Pancreas (tissue), 10 donors: ENCODE results near the gene GPC6. TPM values are rescaled to one million over a fixed set of nuclear protein-coding genes. Genes with fewer than 3 reads are reported as not detected.
A peak's percentile ranks its signal among the peaks of the same experiment; 100 is the strongest.

Experiments
- ATAC-seq, 4 donors: fragments of 200-7000 bp; cut with Tn5 transposase; one replicate each; pipeline versions ENCODE4 v1.8.0 to v1.9.1; 2020; ENCODE audit warnings: mild to moderate bottlenecking in 4 of 4, moderate library complexity in 4 of 4
- DNase-seq, 6 donors: peaks; one replicate each; pipeline ENCODE4 v3.0.0-alpha.2; 2020
- FAIRE-seq: peaks from 2 replicates; lab custom pipeline; 2012; peaks lifted over from hg19 to GRCh38; lab: Jason Lieb, UNC
- H3K27ac ChIP-seq, 4 donors: fragments of 200-600 bp; sonication (generic); 1 replicate in 3 of 4; 2 replicates in 1 of 4; pipeline versions ENCODE4 v1.5.0 to v1.8.0; 2020
- H3K27me3 ChIP-seq, 4 donors: fragments of 200-600 bp; one replicate each; pipeline ENCODE4 v1.8.0; 2021
- H3K36me3 ChIP-seq, 3 donors: fragments of 200-600 bp; sonication (generic) in 1 of 3; one replicate each; pipeline versions ENCODE4 v1.5.0 to v1.8.0; 2020 to 2021
- H3K4me1 ChIP-seq, 3 donors: fragments of 200-600 bp; one replicate each; pipeline ENCODE4 v1.8.0; 2021
- H3K4me3 ChIP-seq, 4 donors: fragments of 200-600 bp; sonication (generic) in 2 of 4; one replicate each; pipeline versions ENCODE4 v1.5.0 to v1.8.0; 2020 to 2021
- H3K9me3 ChIP-seq, 4 donors: fragments of 200-600 bp; one replicate each; pipeline ENCODE4 v1.8.0; 2021
- WGBS, 2 donors: extraction: QIAGEN DNeasy Blood & Tissue Kit; methylation state at CpG; one replicate each; pipeline ENCODE4 v1.1.7; 2013; 5-methylcytosine and 5-hydroxymethylcytosine counted together
- intact Hi-C, 3 donors: fragments of 100-400 bp; cut with DNase I; formaldehyde crosslinking; loops; one replicate each; pipeline versions ENCODE4 v1.11.1 to v1.14.2; 2022
- polyA plus RNA-seq, 2 donors: library from polyadenylated mRNA; stranded (reverse); fragments of 200-250 nt; gene quantifications; one replicate each; pipeline ENCODE4 v1.2.3, GENCODE V29; 2013
- total RNA-seq, 6 donors: library from RNA; stranded (reverse); fragmentation: NEBNext Ultra II Directional in 4 of 6; extraction: Animal tissue kit (Norgen Biotek cat#: 25700) in 4 of 6; gene quantifications; one replicate each; pipeline versions ENCODE4 v1.2.1 to v1.2.4, GENCODE V29; 2021 to 2023
- TF ChIP-seq, protein P1 (sequence below), 4 donors: fragments of 200-600 bp; sonication (generic) in 3 of 4; IDR thresholded peaks; one replicate each; pipeline versions ENCODE4 v1.5.0 to v1.8.0; 2021; ENCODE audit warnings: antibody characterized with exemption in 4 of 4
- donor health status: healthy with polysubstance abuse.
- donor health status: DM: no; HTN: no; CAD: no; lungs with moderate emphysema.
- donor health status: DM: no; HTN: no; CAD: no.
- donor health status: control.
- donor health status: control.
- donor health status: Bipolar disorder and iron deficiency.
- donor health status: DM: yes; HTN: yes; CAD: no.
- donor health status: DM: no; HTN: no; CAD: no.
- donor health status: DM: no; HTN: no; CAD: no.
- donor health status: DM: yes; HTN: yes; CAD: no.

The GPC6 gene
- total and polyA plus RNA-seq, 8 donors, result 0.23 to 3.3 (median 1.2) TPM

DNA sequence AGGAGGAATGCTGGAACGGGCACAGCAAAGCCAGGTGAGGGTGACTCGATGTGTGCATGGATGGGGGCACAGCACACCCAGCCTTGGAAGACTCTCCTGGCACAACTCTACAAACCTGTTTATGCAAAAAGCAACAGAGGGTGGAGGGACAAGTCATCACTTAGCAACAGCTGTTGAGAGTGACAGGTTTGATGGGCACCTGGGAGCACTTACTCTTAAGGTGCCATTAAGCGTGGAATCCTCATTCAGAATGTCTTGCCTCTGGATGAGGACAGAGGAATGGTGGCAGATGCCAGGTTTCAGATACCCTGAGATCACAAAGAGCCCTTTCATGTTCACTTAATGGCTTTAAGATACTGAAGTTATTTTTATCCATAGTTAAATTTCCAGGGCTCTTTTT, 1155.9 kb downstream of the GPC6 start:
- Histone ChIP-seq H3K4me3 (no peak overlapping the region), H3K9me3 (no peaks in the 10 kb centered on the region), H3K27ac (no peak overlapping the region), H3K36me3 (no peaks in the 10 kb centered on the region), H3K4me1 (no peaks in the 10 kb centered on the region), H3K27me3 (no peaks in the 10 kb centered on the region)
- no peak for ATAC-seq
- 96% methylated on average over 3 of the region's 3 CpGs for WGBS, 2 donors
- TF ChIP-seq, protein P1, sequence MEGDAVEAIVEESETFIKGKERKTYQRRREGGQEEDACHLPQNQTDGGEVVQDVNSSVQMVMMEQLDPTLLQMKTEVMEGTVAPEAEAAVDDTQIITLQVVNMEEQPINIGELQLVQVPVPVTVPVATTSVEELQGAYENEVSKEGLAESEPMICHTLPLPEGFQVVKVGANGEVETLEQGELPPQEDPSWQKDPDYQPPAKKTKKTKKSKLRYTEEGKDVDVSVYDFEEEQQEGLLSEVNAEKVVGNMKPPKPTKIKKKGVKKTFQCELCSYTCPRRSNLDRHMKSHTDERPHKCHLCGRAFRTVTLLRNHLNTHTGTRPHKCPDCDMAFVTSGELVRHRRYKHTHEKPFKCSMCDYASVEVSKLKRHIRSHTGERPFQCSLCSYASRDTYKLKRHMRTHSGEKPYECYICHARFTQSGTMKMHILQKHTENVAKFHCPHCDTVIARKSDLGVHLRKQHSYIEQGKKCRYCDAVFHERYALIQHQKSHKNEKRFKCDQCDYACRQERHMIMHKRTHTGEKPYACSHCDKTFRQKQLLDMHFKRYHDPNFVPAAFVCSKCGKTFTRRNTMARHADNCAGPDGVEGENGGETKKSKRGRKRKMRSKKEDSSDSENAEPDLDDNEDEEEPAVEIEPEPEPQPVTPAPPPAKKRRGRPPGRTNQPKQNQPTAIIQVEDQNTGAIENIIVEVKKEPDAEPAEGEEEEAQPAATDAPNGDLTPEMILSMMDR (IDR thresholded peaks at IDR 0.05), result no peak
- no peak for FAIRE-seq
- intact Hi-C loops, result no loop called here
- no peak for DNase-seq

DNA sequence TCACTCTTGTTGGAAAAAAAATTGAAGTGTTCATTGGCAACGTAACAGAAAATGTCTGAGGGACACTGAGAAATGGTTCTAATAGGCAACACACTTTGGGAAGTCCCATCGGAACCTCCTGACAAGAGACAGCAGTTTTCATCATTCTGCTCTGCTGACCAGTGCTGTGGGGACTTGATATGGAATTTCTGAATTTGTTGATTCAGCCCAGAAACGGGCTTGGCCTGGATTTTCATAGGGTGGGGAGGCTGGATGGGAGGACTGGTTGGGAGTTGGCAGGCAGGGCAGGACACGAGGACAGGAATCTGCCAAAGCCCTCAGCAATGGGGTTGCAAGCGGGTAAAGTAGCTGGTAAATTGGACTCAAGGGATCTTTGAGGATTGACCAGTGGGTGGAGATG, 1156.4 kb downstream of the GPC6 start:
- WGBS, 2 donors, result 80 to 84% methylated on average over 5 of the region's 5 CpGs
- DNase-seq (no peak), ATAC-seq (no peak), FAIRE-seq (no peak)
- Histone ChIP-seq H3K27me3 (no peaks in the 10 kb centered on the region), H3K9me3 (no peaks in the 10 kb centered on the region), H3K27ac (no peak overlapping the region), H3K36me3 (no peaks in the 10 kb centered on the region), H3K4me3 (no peak overlapping the region), H3K4me1 (no peaks in the 10 kb centered on the region)
- TF ChIP-seq, protein P1 (IDR thresholded peaks at IDR 0.05), result no peak
- intact Hi-C loops, result no loop called here

DNA sequence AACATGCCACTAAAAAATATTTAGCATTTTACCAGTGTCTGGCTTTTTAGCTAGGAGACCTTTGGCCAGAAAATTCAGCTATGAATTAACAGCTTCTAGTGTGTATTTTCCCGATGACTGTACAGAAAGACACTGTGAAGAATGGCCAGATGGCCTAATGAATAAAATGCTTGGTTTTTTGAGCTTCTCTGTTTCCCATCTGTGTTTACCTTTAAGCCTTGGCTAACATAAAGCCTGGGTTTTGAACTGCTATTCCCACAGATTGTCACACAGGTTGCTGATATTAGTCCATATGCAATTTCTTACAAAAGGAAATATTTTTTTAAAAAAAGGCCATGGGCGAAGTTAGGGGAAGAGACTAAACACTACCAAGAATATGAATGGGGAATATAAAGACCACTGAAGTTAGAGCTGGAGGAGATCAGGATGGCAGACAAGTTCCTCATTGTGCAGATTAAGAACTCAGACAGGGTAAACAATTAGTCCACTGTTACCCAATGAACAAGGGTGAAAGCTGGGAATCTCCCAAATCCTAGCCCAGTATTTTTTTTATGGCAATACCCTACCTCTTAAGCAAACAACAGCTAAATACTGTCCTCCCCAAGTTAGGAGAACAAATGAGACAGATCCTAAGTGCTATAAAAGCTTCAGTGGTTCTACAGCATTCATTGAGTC, 1157.8 kb downstream of the GPC6 start:
- no peak for FAIRE-seq
- H3K27ac ChIP-seq, result no peak overlapping the region
- no peaks in the 10 kb centered on the region for H3K27me3 ChIP-seq
- intact Hi-C loops, result no loop called here
- TF ChIP-seq, protein P1 (IDR thresholded peaks at IDR 0.05), result no peak
- ATAC-seq, result peak in 3 of 4 donors; percentile 31 to 74 (median 42)
- no peaks in the 10 kb centered on the region for H3K4me1 ChIP-seq
- H3K36me3 ChIP-seq, result no peaks in the 10 kb centered on the region
- no peak for DNase-seq
- no peaks in the 10 kb centered on the region for H3K9me3 ChIP-seq
- no peak overlapping the region for H3K4me3 ChIP-seq
- WGBS, 2 donors, result 43 to 46% methylated on average over 2 of the region's 2 CpGs

DNA sequence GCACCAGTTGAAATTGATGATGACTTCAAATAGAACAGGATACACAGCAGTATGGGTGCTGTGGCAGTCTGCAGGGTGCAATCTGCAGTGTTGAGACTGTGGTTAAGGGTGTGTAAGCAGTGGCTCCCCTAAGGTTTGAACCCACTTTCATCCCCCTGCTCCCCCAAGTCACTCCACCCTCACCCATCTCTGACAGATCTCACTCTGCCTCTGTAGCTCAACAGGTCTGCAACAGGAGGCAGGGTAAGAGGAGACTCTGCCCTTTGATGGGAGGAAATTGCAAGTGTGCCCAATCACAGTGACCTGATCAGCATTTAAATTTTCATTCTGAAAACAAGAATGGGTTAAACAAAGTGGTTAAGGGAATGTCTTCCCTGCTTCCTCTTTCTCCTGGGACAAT, 1160.4 kb downstream of the GPC6 start:
- Histone ChIP-seq H3K36me3 (no peaks in the 10 kb centered on the region), H3K4me3 (no peak overlapping the region), H3K27ac (no peak overlapping the region), H3K4me1 (no peaks in the 10 kb centered on the region), H3K9me3 (no peaks in the 10 kb centered on the region), H3K27me3 (no peaks in the 10 kb centered on the region)
- intact Hi-C loops, result no loop called here
- TF ChIP-seq, protein P1 (IDR thresholded peaks at IDR 0.05), result no peak
- ATAC-seq (no peak), DNase-seq (no peak), FAIRE-seq (no peak)

DNA sequence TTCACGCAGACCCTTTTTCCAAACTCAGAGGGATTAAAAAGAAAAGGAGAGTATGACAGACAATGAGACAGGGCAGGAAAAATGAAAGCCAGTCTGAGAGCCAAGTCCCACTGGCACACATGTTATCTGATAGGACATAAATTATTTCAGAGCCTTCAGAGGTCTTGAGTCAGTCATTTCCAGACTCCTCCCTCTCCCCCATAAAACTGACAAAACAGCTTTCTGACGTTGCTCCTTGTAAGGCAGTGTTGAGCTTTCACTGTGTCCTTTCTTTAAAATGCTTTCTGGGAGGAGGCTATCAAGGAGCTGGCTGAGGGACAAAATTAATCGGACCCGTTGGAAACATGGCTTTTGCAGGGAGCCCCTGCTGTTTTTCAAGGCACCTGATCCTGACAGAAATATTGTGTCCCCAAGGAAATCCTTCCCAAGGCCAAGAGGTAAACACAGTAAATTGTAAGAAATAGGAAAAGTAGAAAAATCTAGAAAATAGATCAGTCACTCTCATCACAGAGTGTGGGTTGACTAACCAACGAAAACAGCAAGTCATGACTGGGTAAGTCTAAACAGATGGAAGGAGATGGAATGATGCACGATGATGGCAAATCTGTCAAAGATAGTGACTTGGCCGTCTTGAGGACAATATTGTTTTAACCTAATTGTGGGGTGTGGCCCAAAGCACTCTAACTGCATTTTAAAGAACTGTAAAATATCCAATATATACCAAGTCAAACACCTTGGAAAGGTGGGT, 1163.2 kb downstream of the GPC6 start:
- no peak for FAIRE-seq
- intact Hi-C loops, result no loop called here
- H3K4me3 ChIP-seq, result no peak overlapping the region
- H3K27me3 ChIP-seq, result no peaks in the 10 kb centered on the region
- no peak for DNase-seq
- no peaks in the 10 kb centered on the region for H3K36me3 ChIP-seq
- H3K9me3 ChIP-seq, result no peaks in the 10 kb centered on the region
- H3K4me1 ChIP-seq, result no peaks in the 10 kb centered on the region
- 62 to 63% methylated on average over 7 of the region's 7 CpGs for WGBS, 2 donors
- H3K27ac ChIP-seq, result no peak overlapping the region
- ATAC-seq, result no peak
- TF ChIP-seq, protein P1 (IDR thresholded peaks at IDR 0.05), result no peak
